Measurements from ENCODE around the gene CTDSPL. TPM values are rescaled to one million over a fixed set of nuclear protein-coding genes. Genes with fewer than 3 reads are reported as not detected.

Gene CTDSPL
- total and polyA plus RNA-seq, 11 donors: 9.2 to 54.6 (median 36.0) TPM

DNA sequence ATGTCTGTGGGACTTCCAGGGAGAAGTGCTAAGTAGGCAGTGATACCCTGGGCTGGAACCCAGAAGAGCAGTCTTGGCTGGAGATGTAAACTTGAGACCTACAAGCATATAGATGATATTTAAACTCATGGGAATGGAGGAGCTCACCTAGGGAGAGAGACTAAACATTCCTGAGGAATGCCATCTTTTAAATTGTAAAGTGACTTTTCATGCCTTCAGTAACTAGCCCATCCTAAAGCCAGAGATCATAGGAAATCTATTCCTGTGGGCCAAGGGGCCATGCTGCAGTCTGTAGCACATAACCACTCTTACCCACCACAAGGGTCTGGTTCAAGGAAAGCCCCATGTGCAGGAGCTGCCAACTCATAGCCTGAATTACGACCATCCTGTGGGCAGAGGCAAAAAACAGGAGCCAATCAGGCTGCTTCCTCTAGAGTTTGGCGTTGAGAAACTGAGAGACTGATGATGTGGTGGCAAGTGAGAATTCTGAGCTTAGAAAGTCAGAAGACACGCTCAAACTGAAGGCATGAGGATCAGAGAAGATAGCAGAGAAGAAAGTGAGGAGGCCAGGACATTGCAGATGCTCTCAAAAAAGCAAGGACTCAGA is 37.5 kb downstream of the CTDSPL start:
- no peaks in the 10 kb centered on the region for H3K9me3 ChIP-seq
- no peaks in the 10 kb centered on the region for H3K27me3 ChIP-seq
- TF ChIP-seq, protein P1, sequence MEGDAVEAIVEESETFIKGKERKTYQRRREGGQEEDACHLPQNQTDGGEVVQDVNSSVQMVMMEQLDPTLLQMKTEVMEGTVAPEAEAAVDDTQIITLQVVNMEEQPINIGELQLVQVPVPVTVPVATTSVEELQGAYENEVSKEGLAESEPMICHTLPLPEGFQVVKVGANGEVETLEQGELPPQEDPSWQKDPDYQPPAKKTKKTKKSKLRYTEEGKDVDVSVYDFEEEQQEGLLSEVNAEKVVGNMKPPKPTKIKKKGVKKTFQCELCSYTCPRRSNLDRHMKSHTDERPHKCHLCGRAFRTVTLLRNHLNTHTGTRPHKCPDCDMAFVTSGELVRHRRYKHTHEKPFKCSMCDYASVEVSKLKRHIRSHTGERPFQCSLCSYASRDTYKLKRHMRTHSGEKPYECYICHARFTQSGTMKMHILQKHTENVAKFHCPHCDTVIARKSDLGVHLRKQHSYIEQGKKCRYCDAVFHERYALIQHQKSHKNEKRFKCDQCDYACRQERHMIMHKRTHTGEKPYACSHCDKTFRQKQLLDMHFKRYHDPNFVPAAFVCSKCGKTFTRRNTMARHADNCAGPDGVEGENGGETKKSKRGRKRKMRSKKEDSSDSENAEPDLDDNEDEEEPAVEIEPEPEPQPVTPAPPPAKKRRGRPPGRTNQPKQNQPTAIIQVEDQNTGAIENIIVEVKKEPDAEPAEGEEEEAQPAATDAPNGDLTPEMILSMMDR (IDR thresholded peaks at IDR 0.05): no peak
- TF ChIP-seq POLR2A (IDR thresholded peaks at IDR 0.05): no peak
- no peak for ATAC-seq
- WGBS, 4 donors: 89 to 94% (median 91%) methylated on average over 3 of the region's 3 CpGs
- no peak for DNase-seq
- H3K36me3 ChIP-seq: no peaks in the 10 kb centered on the region
- intact Hi-C loops (cut with DNase I): no loop called here
- peak overlapping the region in 1 of 12 donors; percentile 28 for H3K27ac ChIP-seq
- H3K4me3 ChIP-seq: no peak overlapping the region
- H3K4me1 ChIP-seq: peaks cover 0 to 60% (median 34%) of the 10 kb centered on the region in 12 donors

DNA sequence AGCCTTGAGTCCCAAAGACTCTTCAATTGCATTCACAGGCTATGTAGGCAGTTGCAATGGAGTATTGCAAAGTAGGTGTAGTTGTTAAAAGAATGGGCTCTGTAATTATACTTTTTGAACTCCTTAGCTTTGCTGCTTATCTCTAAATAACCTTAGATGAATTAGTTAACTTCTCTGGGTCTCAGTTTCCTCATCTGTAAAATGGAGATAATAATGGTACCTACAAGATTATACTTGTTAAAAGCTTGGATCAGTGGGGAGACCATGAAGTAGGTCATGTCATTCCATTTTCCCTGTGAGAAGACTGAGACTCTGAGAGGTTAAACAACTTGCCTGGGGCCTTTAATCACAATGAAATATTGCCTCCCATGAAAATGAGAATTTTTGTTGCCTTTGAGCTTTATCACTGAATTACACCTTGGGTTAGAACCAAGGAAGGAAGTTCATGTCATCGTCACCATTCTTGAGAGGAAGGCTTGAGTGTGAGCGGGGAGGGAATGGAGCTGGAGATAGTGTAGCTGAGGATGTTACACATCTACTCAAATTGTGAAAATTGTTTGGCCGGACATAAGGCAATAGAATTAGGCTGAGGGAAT is 38.1 kb downstream of the CTDSPL start:
- no peaks in the 10 kb centered on the region for H3K27me3 ChIP-seq
- no peaks in the 10 kb centered on the region for H3K36me3 ChIP-seq
- intact Hi-C loops (cut with DNase I): no loop called here
- TF ChIP-seq POLR2A (IDR thresholded peaks at IDR 0.05): no peak
- TF ChIP-seq, protein P1 (IDR thresholded peaks at IDR 0.05): no peak
- DNase-seq (no peak), ATAC-seq (no peak)
- no peaks in the 10 kb centered on the region for H3K9me3 ChIP-seq
- H3K27ac ChIP-seq: no peak overlapping the region
- peaks cover 0 to 66% (median 40%) of the 10 kb centered on the region in 12 donors for H3K4me1 ChIP-seq
- H3K4me3 ChIP-seq: no peak overlapping the region
- 63 to 89% (median 69%) methylated on average over 3 of the region's 3 CpGs for WGBS, 4 donors

DNA sequence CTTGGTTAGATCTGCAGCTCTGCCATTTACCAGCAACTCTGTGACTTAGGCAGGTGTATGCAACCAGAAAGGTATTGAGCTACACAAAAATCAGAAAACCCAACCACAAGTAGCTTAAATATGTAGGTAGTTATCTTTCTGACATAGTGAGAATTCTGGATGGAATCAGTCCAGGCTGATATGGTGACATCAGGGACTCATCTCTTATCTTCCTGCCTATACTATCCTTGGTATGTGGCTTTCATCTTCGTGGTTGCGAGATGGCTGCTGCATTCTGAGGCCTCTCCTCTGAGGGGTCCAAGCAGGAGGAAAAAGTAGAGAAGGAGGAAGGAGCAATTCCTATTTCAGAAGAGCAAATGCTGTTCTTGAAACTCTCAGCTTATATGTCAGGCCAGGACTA is 40.0 kb downstream of the CTDSPL start:
- no peak for DNase-seq
- no peak overlapping the region for H3K4me3 ChIP-seq
- H3K9me3 ChIP-seq: no peaks in the 10 kb centered on the region
- peak overlapping the region in 1 of 12 donors; percentile 23 for H3K27ac ChIP-seq
- ATAC-seq: no peak
- TF ChIP-seq POLR2A (IDR thresholded peaks at IDR 0.05): no peak
- TF ChIP-seq, protein P1 (IDR thresholded peaks at IDR 0.05): no peak
- H3K36me3 ChIP-seq: no peaks in the 10 kb centered on the region
- H3K27me3 ChIP-seq: no peaks in the 10 kb centered on the region
- WGBS, 4 donors: 68 to 89% (median 75%) methylated on average over 2 of the region's 2 CpGs
- peaks cover 0 to 81% (median 55%) of the 10 kb centered on the region in 12 donors for H3K4me1 ChIP-seq
- intact Hi-C loops (cut with DNase I): no loop called here

DNA sequence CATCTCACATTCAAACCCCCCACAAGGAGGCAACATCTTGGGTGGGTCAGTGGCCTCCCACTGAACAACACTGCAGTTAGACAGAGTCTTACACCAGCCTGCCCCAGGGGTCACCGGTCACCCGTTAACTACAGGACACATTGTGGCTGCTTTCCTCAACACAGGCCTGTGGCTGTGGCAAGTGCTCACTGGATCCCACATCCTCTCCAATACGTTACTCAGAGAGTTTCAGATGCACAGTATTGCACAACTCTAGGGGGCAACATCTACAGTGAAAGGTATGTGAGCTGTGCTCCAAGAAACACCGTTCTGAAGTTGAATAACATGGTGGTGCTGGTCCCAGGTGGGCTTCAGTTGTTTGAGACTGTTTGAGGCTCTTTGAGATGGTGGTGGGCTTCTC is 41.0 kb downstream of the CTDSPL start:
- Histone ChIP-seq H3K36me3 (no peaks in the 10 kb centered on the region), H3K27ac (no peak overlapping the region), H3K4me1 (peaks cover 0 to 80% (median 54%) of the 10 kb centered on the region in 12 donors), H3K9me3 (no peaks in the 10 kb centered on the region), H3K27me3 (no peaks in the 10 kb centered on the region), H3K4me3 (no peak overlapping the region)
- 83 to 97% (median 93%) methylated on average over 4 of the region's 4 CpGs for WGBS, 4 donors
- no peak for ATAC-seq
- intact Hi-C loops (cut with DNase I): no loop called here
- no peak for DNase-seq
- TF ChIP-seq POLR2A (IDR thresholded peaks at IDR 0.05): no peak
